ENCODE data around the gene PADI6. TPM values are rescaled to one million over a fixed set of nuclear protein-coding genes. Genes with fewer than 3 reads are reported as not detected.

Gene PADI6
- total and polyA plus RNA-seq, 2 of the 8 experiments (the other 6 are each of a cell fraction or from before 2014, with no cell fraction given): not detected

DNA sequence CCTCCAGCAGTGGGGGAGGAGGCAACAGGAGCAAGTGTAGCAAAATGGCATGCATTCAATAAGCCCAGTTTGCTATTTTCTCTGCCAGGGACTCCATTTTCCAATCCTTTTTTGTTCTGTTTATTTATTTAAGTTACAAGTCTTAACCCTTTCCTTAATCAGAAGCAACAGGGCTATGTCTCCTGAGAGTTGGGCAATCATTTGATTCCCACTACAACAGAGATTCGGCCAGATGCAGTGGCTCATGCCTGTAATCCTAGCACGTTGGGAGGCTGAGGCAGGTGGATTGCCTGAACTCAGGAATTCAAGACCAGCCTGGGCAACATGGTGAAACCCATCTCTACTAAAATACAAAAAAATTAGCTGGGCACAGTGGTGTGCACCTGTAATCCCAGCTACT is 42.0 kb downstream of the PADI6 start (continued):
- TF ChIP-seq SIX5 (IDR thresholded peaks at IDR 0.05; ENCODE audit: low read depth, low read length) (no peak), BRCA1 (IDR thresholded peaks at IDR 0.05; ENCODE audit: low read depth, low read length) (no peak), CTCF (IDR thresholded peaks at IDR 0.05; ENCODE audit: control extremely low read depth in 1 of 3, insufficient read depth in 1 of 3, low read depth in 1 of 3, low read length in 3 of 3) (no peak), TAF7 (optimal IDR thresholded peaks at IDR 0.05; ENCODE audit: borderline replicate concordance, low read depth, low read length) (no peak), SRF (IDR thresholded peaks at IDR 0.05; ENCODE audit: low read depth, low read length) (no peak), RBBP5 (IDR thresholded peaks at IDR 0.05; ENCODE audit: borderline replicate concordance, low read depth, low read length) (no peak), POLR2AphosphoS5 (IDR thresholded peaks at IDR 0.05; ENCODE audit: low read depth, low read length) (no peak)
